ENCODE measurements around the gene OPN1MW3.
"Not testable (repeated sequence)": the region's sequence is repeated elsewhere in the genome, so short reads cannot be mapped to it uniquely, and the experiment has no call there.

Gene OPN1MW3

GRCh38 chrX:154257282-154257681 is at the start of gene OPN1MW3:
Gene OPN1MW3 (plus strand): TSS chrX:154257582. CDS start chrX:154257620, 38 bp downstream.
- DNase-seq (ENCODE audit: low read depth) = not testable (repeated sequence)

DNA sequence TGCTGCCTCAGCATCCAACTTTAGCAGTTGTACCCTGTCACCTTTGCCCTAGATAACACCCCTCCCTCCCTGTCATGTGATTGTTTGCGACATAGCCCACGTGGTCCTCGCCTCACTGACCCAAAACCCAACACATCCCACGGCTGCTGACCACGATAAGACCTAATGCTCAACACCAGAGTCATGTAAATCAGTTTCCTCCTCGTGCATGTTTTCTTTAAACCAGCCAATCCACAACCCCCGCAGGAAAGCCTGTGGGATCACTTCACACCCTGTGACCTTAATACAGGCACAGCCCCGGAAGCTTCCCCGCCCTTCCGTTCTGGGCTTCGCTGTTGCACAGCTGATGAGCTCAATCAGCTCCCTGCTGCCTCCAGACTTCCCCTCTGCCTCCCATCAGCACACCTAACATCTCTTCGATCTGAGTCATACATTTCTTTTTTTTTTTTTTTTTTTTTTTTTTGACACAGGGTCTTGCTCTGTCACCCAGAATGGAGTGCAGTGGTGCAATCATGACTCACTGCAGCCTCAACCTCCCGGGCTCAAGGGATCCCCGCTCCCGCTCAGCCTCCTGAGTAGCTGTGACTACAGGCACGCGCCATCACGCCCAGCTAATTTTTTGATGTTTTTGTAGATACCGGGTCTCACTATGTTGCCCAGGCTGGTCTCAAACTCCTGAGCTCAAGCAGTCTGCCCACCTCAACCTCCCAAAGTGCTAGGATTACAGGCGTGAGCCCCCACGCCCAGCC is 47.5 kb upstream of the OPN1MW3 start:
- not testable (repeated sequence) for DNase-seq (ENCODE audit: low read depth)

GRCh38 chrX:154211057-154211456 is 46.3 kb upstream of the OPN1MW3 start:
- DNase-seq (ENCODE audit: low read depth) = not testable (repeated sequence)

- DNase-seq (ENCODE audit: low read depth) = not testable (repeated sequence)
Observed at GRCh38 chrX:154211499-154211898, 45.9 kb upstream of the OPN1MW3 start.

- not testable (repeated sequence) for DNase-seq (ENCODE audit: low read depth)
Observed at GRCh38 chrX:154219456-154219855, 37.9 kb upstream of the OPN1MW3 start, which contains the start of gene OPN1MW2. Gene OPN1MW2 (plus strand): TSS chrX:154219756. CDS start chrX:154219816, 60 bp downstream.

DNA sequence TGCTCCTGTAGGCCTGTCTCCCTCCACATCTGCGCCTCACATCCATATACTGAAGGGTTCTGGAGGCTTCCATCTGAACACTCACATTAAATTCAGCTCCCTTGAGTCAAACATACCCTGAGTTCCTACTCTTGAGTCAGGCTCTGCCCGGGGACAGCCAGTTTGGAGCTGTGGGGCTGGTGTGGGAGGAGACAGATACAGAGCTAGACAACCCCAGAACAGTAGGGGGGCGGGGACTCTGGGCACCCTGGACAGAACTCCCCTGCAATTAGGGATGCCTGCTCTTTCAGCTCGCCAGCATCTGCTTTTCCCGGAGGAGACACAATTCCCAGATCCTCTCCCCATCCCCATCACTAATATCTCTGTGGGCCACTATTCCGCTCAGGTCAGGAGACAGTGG is 32.1 kb upstream of the OPN1MW3 start:
- DNase-seq (ENCODE audit: low read depth) = not testable (repeated sequence)

GRCh38 chrX:154226706-154227105 is 30.7 kb upstream of the OPN1MW3 start:
- not testable (repeated sequence) for DNase-seq (ENCODE audit: low read depth)

DNA sequence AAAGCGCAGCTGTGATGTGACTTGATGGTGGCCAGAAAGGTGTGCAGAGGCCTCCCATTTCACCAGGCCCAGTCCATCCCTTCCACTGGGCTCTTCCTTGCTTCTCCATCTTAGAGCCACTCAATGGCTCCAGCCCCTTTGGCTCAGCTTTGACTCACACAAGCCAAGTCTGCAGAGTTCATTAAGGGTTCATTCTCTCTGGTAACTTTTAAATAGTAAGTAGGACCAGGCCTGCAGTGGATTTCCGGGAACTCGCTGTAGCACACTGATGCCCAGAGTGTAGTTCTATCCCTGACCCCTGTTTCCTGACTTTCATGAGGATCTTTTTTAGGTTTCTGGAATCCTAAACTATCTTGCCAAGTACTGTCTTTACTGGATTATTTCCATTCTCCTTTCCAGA is 25.9 kb upstream of the OPN1MW3 start:
- DNase-seq (ENCODE audit: low read depth) = not testable (repeated sequence)

DNA sequence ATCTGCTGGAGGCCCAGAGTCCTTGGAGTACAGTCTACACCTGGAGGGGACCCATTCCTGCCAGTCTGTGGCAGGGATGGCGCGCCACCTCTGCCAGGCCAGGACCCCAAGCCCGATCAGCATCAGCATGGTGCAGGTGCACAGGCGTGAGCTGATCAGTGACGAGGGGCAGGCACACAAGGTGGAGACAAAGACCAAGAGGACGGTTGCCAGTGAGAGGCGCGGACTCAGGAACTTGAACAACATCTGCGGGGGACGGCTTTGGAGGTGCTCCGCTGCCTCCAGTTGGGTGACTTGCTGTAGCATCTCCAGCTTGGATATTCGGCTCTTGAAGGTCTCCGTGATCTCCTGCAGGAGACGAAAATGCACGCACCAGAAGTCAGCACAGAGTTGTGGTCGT is 23.8 kb upstream of the OPN1MW3 start:
- not testable (repeated sequence) for DNase-seq (ENCODE audit: low read depth)

DNA sequence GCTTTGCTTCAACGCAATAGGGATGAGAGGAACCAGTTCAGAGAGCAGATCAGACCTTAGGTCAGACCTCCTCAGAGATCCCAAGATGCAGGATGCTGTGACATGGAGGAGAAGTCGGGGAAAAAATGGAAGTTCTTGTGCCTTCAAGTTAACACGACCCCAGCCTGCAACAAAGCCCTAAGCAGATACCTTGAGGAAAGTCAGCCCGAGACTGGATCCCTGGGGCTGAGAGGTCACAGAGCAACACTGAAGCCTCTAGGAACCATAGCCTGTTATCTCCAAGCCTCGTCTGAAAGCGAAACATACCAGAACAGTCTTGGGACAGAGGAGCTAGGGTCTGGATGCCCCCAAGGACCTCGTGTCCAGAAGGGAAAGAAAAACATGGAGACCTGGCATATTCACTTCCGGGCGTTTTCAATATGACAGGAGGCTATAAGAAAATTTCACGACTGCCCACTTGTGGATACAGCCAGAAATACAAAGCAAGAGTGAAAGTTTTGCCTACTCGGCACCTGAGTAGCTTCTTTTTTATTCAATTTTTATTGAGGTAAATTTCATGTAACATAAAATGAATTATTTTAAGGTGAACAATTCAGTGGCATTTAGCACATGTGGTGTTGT is 18.3 kb upstream of the OPN1MW3 start:
- not testable (repeated sequence) for DNase-seq (ENCODE audit: low read depth)

DNA sequence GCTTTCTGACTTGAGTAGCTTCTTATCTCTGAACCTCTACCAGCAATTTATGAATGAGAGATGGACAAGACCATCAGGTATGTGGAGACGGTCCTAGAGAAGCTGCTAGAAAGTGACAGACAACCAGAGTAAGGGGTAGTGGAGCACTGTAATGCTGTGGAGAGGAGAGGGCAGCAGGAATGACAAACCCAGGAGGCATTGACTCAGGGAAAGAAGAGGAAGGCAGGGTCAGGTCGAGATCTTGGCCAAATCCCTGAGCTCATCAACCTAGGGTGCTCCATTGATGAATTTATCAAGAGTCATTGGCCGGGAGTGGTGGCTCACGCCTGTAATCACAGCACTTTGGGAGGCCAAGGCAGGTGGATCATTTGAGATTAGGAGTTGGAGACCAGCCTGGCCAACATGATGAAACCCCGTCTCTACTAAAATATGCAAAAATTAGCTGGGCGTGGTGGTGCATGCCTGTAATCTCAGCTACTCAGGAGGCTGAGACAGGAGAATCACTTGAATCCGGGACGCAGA is 17.3 kb upstream of the OPN1MW3 start:
- not testable (repeated sequence) for DNase-seq (ENCODE audit: low read depth)

DNA sequence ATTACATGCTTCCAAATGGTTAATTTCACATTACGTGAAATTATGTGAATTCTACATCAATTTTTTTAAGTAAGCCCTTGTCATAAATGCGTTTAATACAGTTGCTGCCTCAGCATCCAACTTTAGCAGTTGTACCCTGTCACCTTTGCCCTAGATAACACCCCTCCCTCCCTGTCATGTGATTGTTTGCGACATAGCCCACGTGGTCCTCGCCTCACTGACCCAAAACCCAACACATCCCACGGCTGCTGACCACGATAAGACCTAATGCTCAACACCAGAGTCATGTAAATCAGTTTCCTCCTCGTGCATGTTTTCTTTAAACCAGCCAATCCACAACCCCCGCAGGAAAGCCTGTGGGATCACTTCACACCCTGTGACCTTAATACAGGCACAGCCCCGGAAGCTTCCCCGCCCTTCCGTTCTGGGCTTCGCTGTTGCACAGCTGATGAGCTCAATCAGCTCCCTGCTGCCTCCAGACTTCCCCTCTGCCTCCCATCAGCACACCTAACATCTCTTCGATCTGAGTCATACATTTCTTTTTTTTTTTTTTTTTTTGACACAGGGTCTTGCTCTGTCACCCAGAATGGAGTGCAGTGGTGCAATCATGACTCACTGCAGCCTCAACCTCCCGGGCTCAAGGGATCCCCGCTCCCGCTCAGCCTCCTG is 9.9 kb upstream of the OPN1MW3 start:
- DNase-seq (ENCODE audit: low read depth) = not testable (repeated sequence)

- DNase-seq (ENCODE audit: low read depth) = not testable (repeated sequence)
Observed at GRCh38 chrX:154248076-154248475, 9.3 kb upstream of the OPN1MW3 start.

DNA sequence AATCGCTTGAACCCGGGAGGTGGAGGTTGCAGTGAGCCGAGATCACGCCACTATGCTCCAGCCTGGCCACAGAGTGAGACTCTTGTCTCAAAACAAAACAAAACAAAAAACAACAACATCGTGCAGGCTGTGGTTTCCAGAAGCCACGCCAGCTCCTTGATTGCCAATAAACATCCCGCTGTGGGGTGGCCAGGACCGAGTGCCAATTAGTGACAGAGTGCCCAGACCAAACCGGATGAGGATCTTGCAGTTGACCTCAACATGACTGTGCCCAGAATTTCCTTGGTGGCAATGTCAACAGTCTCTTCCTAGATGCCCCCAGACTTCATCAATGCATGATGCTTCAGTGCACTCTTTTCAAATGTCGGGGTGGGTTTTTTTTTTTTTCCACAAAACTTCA is 1.3 kb downstream of the OPN1MW3 start:
- not testable (repeated sequence) for DNase-seq (ENCODE audit: low read depth)

GRCh38 chrX:154263072-154263471 is 5.7 kb downstream of the OPN1MW3 start:
- DNase-seq (ENCODE audit: low read depth) = not testable (repeated sequence)

DNA sequence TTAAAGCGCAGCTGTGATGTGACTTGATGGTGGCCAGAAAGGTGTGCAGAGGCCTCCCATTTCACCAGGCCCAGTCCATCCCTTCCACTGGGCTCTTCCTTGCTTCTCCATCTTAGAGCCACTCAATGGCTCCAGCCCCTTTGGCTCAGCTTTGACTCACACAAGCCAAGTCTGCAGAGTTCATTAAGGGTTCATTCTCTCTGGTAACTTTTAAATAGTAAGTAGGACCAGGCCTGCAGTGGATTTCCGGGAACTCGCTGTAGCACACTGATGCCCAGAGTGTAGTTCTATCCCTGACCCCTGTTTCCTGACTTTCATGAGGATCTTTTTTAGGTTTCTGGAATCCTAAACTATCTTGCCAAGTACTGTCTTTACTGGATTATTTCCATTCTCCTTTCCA is 11.9 kb downstream of the OPN1MW3 start:
- not testable (repeated sequence) for DNase-seq (ENCODE audit: low read depth)

DNA sequence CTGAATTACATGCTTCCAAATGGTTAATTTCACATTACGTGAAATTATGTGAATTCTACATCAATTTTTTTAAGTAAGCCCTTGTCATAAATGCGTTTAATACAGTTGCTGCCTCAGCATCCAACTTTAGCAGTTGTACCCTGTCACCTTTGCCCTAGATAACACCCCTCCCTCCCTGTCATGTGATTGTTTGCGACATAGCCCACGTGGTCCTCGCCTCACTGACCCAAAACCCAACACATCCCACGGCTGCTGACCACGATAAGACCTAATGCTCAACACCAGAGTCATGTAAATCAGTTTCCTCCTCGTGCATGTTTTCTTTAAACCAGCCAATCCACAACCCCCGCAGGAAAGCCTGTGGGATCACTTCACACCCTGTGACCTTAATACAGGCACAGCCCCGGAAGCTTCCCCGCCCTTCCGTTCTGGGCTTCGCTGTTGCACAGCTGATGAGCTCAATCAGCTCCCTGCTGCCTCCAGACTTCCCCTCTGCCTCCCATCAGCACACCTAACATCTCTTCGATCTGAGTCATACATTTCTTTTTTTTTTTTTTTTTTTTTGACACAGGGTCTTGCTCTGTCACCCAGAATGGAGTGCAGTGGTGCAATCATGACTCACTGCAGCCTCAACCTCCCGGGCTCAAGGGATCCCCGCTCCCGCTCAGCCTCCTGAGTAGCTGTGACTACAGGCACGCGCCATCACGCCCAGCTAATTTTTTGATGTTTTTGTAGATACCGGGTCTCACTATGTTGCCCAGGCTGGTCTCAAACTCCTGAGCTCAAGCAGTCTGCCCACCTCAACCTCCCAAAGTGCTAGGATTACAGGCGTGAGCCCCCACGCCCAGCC is 27.3 kb downstream of the OPN1MW3 start:
- not testable (repeated sequence) for DNase-seq (ENCODE audit: low read depth)

DNA sequence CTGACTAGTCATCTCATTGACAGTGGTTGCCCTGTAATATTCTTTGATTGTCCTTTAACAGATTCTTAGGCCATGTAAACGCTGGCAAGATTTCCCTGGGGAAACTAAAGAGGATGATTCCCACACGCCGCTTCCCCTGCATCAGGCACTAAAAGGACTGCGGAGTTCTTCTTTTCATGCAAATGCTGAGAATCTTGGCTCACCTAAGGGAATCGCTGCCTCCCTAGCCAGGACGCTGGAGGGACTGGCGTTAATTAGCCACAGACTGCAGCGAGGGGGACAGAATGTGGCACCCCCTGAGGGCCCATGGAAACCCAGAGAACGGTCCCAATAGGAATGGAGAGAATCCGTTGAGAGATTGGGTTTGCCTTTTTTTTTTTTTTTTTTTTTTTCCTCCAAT is 29.0 kb downstream of the OPN1MW3 start:
- DNase-seq (ENCODE audit: low read depth) = not testable (repeated sequence)

GRCh38 chrX:154294791-154295574 is 37.6 kb downstream of the OPN1MW3 start, which contains the start of gene TEX28:
Gene TEX28 (minus strand): TSS chrX:154295124. CDS start chrX:154292117, 3,007 bp downstream.
- DNase-seq (ENCODE audit: low read depth) = no peak

- no peak for DNase-seq (ENCODE audit: low read depth)
Observed at GRCh38 chrX:154295664-154296310, 38.4 kb downstream of the OPN1MW3 start, which contains the start of gene TKTL1. Gene TKTL1 (plus strand): TSS chrX:154295795. CDS start chrX:154295860, 65 bp downstream.

All from stimulated activated CD8-positive, alpha-beta memory T cell treated with anti-CD3 and anti-CD28 coated beads, Interleukin-4, amount 100 ng/mL, for 24 hours (primary cell).